IMR-90 (cell line): Measurements from ENCODE around the gene SDC3. TPM values are rescaled to one million over a fixed set of nuclear protein-coding genes. Genes with fewer than 3 reads are reported as not detected.

ENCODE experiments used
- ATAC-seq: fragments of 200-7000 bp; cut with Tn5 transposase; 2 replicates; pipeline ENCODE4 v1.9.1; 2020; ENCODE audit warnings: low read depth, mild to moderate bottlenecking, moderate library complexity
- BruUV-seq: library from RNA; stranded (reverse); fragments of 400-500 nt; replicated peaks from 2 replicates; lab custom pipeline; 2021; lab: Mats Ljungman, UMichigan
- CTCF ChIA-PET: fragments of 300-600 bp; formaldehyde crosslinking; extraction: SDS; loops from one replicate; lab custom pipeline; 2021; ENCODE audit warnings: antibody characterized with exemption; lab: Yijun Ruan, JAX
- POLR2A ChIA-PET: fragments of 300-600 bp; sonication (Branson Sonifier 250); formaldehyde crosslinking; loops from one replicate; lab custom pipeline; 2022; ENCODE audit warnings: antibody characterized with exemption; ENCODE audit not compliant: unreplicated experiment; lab: Charles Lee
- DNase-seq: peaks from one replicate; pipeline ENCODE4 v3.0.0; 2013
- H2AFZ ChIP-seq: replicated peaks from 2 replicates; pipeline ENCODE3; 2013; ENCODE audit warnings: low read length, mild to moderate bottlenecking; ENCODE audit not compliant: poor library complexity
- H2AK5ac ChIP-seq: 2 replicates; pipeline ENCODE4 v1.6.1; 2013; ENCODE audit warnings: low read depth, low read length, inconsistent platforms
- H2AK9ac ChIP-seq: replicated peaks from 2 replicates; pipeline ENCODE3; 2013; ENCODE audit warnings: mild to moderate bottlenecking, low read depth, low read length, moderate library complexity; ENCODE audit not compliant: poor library complexity
- H2BK120ac ChIP-seq: 2 replicates; pipeline ENCODE4 v1.6.1; 2013; ENCODE audit warnings: low read depth, low read length, inconsistent platforms
- H2BK15ac ChIP-seq: 3 replicates; pipeline ENCODE4 v1.6.1; 2013; ENCODE audit warnings: low read depth, low read length, inconsistent platforms
- H2BK20ac ChIP-seq: 2 replicates; pipeline ENCODE4 v1.6.1; 2013; ENCODE audit warnings: low read depth, mild to moderate bottlenecking, inconsistent platforms, low read length, moderate library complexity
- H2BK5ac ChIP-seq: 2 replicates; pipeline ENCODE4 v1.6.1; 2013; ENCODE audit warnings: mild to moderate bottlenecking, low read depth, low read length, inconsistent platforms; ENCODE audit not compliant: poor library complexity, severe bottlenecking
- H3K14ac ChIP-seq: replicated peaks from 2 replicates; pipeline ENCODE4 v1.6.1; 2013; ENCODE audit warnings: low read depth, low read length, inconsistent platforms
- H3K18ac ChIP-seq: 2 replicates; pipeline ENCODE4 v1.6.1; 2013; ENCODE audit warnings: low read depth, low read length, control low read depth
- H3K23ac ChIP-seq: 2 replicates; pipeline ENCODE4 v1.6.1; 2013; ENCODE audit warnings: low read depth, low read length, inconsistent platforms
- H3K27ac ChIP-seq: 2 replicates; pipeline ENCODE4 v1.5.1; 2013; ENCODE audit warnings: mild to moderate bottlenecking, control low read depth, low read length; ENCODE audit not compliant: insufficient read depth
- H3K27me3 ChIP-seq: 2 replicates; pipeline ENCODE4 v1.6.1; 2013; ENCODE audit warnings: low read length; ENCODE audit not compliant: control insufficient read depth, insufficient read depth
- H3K36me3 ChIP-seq: 2 replicates; pipeline ENCODE4 v1.6.1; 2013; ENCODE audit warnings: low read length, mixed read lengths; ENCODE audit not compliant: control insufficient read depth, insufficient read depth
- H3K4ac ChIP-seq: 2 replicates; pipeline ENCODE4 v1.6.1; 2013; ENCODE audit warnings: low read depth, low read length, inconsistent platforms
- H3K4me1 ChIP-seq: 2 replicates; pipeline ENCODE4 v1.6.1; 2013; ENCODE audit warnings: low read length, mixed read lengths; ENCODE audit not compliant: control insufficient read depth, insufficient read depth
- H3K4me2 ChIP-seq: 2 replicates; pipeline ENCODE4 v1.6.1; 2013; ENCODE audit warnings: low read depth, mild to moderate bottlenecking, control low read depth, low read length, moderate library complexity
- H3K4me3 ChIP-seq: 2 replicates; pipeline ENCODE4 v1.5.1; 2013; ENCODE audit warnings: low read depth, mild to moderate bottlenecking, control low read depth, low read length, moderate library complexity; ENCODE audit not compliant: insufficient read depth
- H3K56ac ChIP-seq: 2 replicates; pipeline ENCODE4 v1.6.1; 2013; ENCODE audit warnings: low read length, inconsistent platforms; ENCODE audit not compliant: insufficient read depth; ENCODE audit errors: extremely low read depth
- H3K79me1 ChIP-seq, 2 experiments: 2 replicates each; pipeline ENCODE4 v1.6.1; 2013; ENCODE audit warnings: low read length in 2 of 2, inconsistent platforms in 1 of 2, low read depth in 1 of 2
- H3K9ac ChIP-seq: 2 replicates; pipeline ENCODE4 v1.6.1; 2013; ENCODE audit warnings: low read depth, low read length, control low read depth
- H3K9me1 ChIP-seq: 2 replicates; pipeline ENCODE4 v1.6.1; 2013; ENCODE audit warnings: low read length, inconsistent platforms; ENCODE audit not compliant: insufficient read depth
- H3K9me3 ChIP-seq: 2 replicates; pipeline ENCODE4 v1.6.1; 2013; ENCODE audit warnings: low read length; ENCODE audit not compliant: control insufficient read depth, insufficient read depth
- H4K20me1 ChIP-seq: 2 replicates; pipeline ENCODE4 v1.6.1; 2013; ENCODE audit warnings: low read length, inconsistent platforms; ENCODE audit not compliant: insufficient read depth
- H4K5ac ChIP-seq: 2 replicates; pipeline ENCODE4 v1.6.1; 2013; ENCODE audit warnings: mild to moderate bottlenecking, low read depth, low read length, control low read depth
- H4K8ac ChIP-seq, 2 experiments: 2 replicates each; pipeline ENCODE4 v1.6.1; 2013; ENCODE audit warnings: low read depth in 2 of 2, low read length in 2 of 2, control low read depth in 1 of 2, inconsistent platforms in 1 of 2
- H4K91ac ChIP-seq: 2 replicates; pipeline ENCODE4 v1.6.1; 2013; ENCODE audit warnings: low read depth, low read length, inconsistent platforms; ENCODE audit not compliant: insufficient read depth
- CEBPB ChIP-seq: IDR thresholded peaks from 2 replicates; pipeline ENCODE4 v1.6.1; 2012; ENCODE audit warnings: low read depth, low read length, improper control_type of control experiment
- CHD1 ChIP-seq: IDR thresholded peaks from 2 replicates; pipeline ENCODE4 v1.6.1; 2012; ENCODE audit warnings: low read depth, low read length, improper control_type of control experiment
- MAFK ChIP-seq: IDR thresholded peaks from 2 replicates; pipeline ENCODE4 v1.6.1; 2012; ENCODE audit warnings: low read depth, low read length, improper control_type of control experiment
- MAZ ChIP-seq: IDR thresholded peaks from 2 replicates; pipeline ENCODE4 v1.6.1; 2012; ENCODE audit warnings: low read depth, mild to moderate bottlenecking, low read length, improper control_type of control experiment, moderate library complexity, borderline replicate concordance
- MXI1 ChIP-seq: IDR thresholded peaks from 2 replicates; pipeline ENCODE4 v1.6.1; 2012; ENCODE audit warnings: low read depth, mild to moderate bottlenecking, low read length, moderate library complexity, borderline replicate concordance
- NFE2L2 ChIP-seq: fragments of 150-350 bp; IDR thresholded peaks from 2 replicates; pipeline ENCODE4 v1.6.1; 2016; ENCODE audit warnings: low read depth, mild to moderate bottlenecking, low read length
- POLR2A ChIP-seq: IDR thresholded peaks from 2 replicates; pipeline ENCODE4 v1.6.1; 2012; ENCODE audit warnings: mild to moderate bottlenecking, low read depth, low read length
- RFX5 ChIP-seq: IDR thresholded peaks from 2 replicates; pipeline ENCODE4 v1.8.0; 2012; ENCODE audit warnings: low read depth, mild to moderate bottlenecking, low read length, moderate library complexity
- SMC3 ChIP-seq: fragments of 150-350 bp; IDR thresholded peaks from 2 replicates; pipeline ENCODE4 v1.6.1; 2016; ENCODE audit warnings: low read depth, mild to moderate bottlenecking, antibody characterized with exemption, low read length, moderate library complexity
- WGBS, 2 experiments: methylation state at CpG; one replicate each; pipeline versions ENCODE4 v1.1.5 to v1.1.7; 2013; ENCODE audit warnings: missing lambda C conversion rate in 2 of 2; ENCODE audit not compliant: insufficient read length in 1 of 2; ENCODE audit errors: extremely low coverage in 2 of 2; 5-methylcytosine and 5-hydroxymethylcytosine counted together
- dilution Hi-C: fragments of 300-500 bp; cut with HindIII; formaldehyde crosslinking; loops from one replicate; pipeline ENCODE4 v1.14.3; 2018; ENCODE audit warnings: low sequenced_read_pairs; ENCODE audit not compliant: unreplicated experiment
- in situ Hi-C: fragments of 300-500 bp; cut with MboI; formaldehyde crosslinking; loops from 3 replicates; pipeline ENCODE4 v1.14.3; 2019; ENCODE audit warnings: low sequenced_read_pairs, inconsistent platforms, mixed read lengths
- intact Hi-C: fragments of 100-400 bp; cut with micrococcal nuclease; formaldehyde crosslinking; loops from 2 replicates; pipeline ENCODE4 v1.10.0; 2022
- polyA plus RNA-seq, 3 experiments: library from polyadenylated mRNA; depleted of rRNA; stranded (reverse); fragments of >200 nt; gene quantifications; 2 replicates each; pipeline ENCODE4 v1.2.3, GENCODE V29; 2012; ENCODE audit warnings: low replicate concordance in 1 of 3
- total RNA-seq: library from RNA; depleted of rRNA; stranded (reverse); fragments of >200 nt; gene quantifications from 2 replicates; pipeline ENCODE4 v1.2.3, GENCODE V29; 2012
- TF ChIP-seq, protein P1 (sequence below): fragments of 150-350 bp; IDR thresholded peaks from 2 replicates; pipeline ENCODE4 v1.6.1; 2017; ENCODE audit warnings: mild to moderate bottlenecking, antibody characterized with exemption, low read length, low read depth
- TF ChIP-seq, protein P2 (sequence below): conservative IDR thresholded peaks from 2 replicates; pipeline ENCODE4 v1.5.1; 2012; ENCODE audit warnings: mild to moderate bottlenecking, low read depth, low read length, improper control_type of control experiment

The SDC3 gene
- total and polyA plus RNA-seq, 2 of the 4 experiments (the other 2 are of a cell fraction): 13.1 to 71.5 TPM

DNA sequence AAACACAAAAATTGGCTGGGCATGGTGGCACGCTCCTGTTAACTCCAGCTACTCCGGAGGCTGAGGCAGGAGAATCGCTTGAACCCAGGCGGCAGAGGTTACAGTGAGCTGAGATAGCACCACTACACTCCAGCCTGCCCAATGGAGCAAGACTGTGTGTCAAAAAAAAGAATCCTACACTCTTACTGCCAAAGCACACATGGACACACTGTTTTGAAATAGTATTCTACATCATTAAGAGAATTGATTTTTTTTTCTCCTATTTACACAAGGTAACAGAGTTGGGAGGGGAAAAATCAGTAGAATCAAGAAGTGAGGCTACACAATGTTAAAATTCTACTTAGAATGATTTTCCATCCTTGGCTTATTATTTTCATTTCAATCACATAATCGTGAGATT lies 42.1 kb upstream of the SDC3 start:
- DNase-seq: no peak
- no TSS peak for BruUV-seq
- no peak overlapping the region for H3K4ac ChIP-seq

More for the DNA sequence above, 42.1 kb upstream of the SDC3 start:
- in situ Hi-C loops: no loop called here
- Histone ChIP-seq H3K4me2 (no peak overlapping the region), H2BK15ac (no peak overlapping the region), H3K27ac (no peak overlapping the region), H3K9me1 (peaks cover 11% of the 10 kb centered on the region), H3K4me3 (no peak overlapping the region), H4K20me1 (peaks cover 13% of the 10 kb centered on the region), H4K8ac (no peak overlapping the region), H3K4me1 (peaks cover 1% of the 10 kb centered on the region; the same call in 1 of the 2 replicates), H2BK120ac (no peak overlapping the region), H3K9me3 (no peaks in the 10 kb centered on the region), H3K23ac (no peak overlapping the region), H4K91ac (no peak overlapping the region), H2AK9ac (no peak overlapping the region), H2AFZ (no peak overlapping the region), H3K14ac (no peak overlapping the region), H3K56ac (no peak overlapping the region), H2BK5ac (no peak overlapping the region), H4K5ac (no peak overlapping the region), H2AK5ac (no peak overlapping the region), H3K79me1 (peaks cover 36 to 55% of the 10 kb centered on the region in 2 experiments), H3K36me3 (peaks cover 48% of the 10 kb centered on the region), H3K18ac (no peak overlapping the region), H3K27me3 (no peaks in the 10 kb centered on the region), H2BK20ac (no peak overlapping the region), H3K9ac (no peak overlapping the region)
- TF ChIP-seq SMC3: no peak
- TF ChIP-seq MAZ: no peak
- TF ChIP-seq, protein P1, sequence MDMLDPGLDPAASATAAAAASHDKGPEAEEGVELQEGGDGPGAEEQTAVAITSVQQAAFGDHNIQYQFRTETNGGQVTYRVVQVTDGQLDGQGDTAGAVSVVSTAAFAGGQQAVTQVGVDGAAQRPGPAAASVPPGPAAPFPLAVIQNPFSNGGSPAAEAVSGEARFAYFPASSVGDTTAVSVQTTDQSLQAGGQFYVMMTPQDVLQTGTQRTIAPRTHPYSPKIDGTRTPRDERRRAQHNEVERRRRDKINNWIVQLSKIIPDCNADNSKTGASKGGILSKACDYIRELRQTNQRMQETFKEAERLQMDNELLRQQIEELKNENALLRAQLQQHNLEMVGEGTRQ: no peak
- no peak for TF ChIP-seq CHD1
- TF ChIP-seq RFX5: no peak
- TF ChIP-seq MAFK: no peak
- no peak for TF ChIP-seq POLR2A
- TF ChIP-seq NFE2L2: no peak
- no peak for TF ChIP-seq MXI1
- no peak for TF ChIP-seq CEBPB
- TF ChIP-seq, protein P2, sequence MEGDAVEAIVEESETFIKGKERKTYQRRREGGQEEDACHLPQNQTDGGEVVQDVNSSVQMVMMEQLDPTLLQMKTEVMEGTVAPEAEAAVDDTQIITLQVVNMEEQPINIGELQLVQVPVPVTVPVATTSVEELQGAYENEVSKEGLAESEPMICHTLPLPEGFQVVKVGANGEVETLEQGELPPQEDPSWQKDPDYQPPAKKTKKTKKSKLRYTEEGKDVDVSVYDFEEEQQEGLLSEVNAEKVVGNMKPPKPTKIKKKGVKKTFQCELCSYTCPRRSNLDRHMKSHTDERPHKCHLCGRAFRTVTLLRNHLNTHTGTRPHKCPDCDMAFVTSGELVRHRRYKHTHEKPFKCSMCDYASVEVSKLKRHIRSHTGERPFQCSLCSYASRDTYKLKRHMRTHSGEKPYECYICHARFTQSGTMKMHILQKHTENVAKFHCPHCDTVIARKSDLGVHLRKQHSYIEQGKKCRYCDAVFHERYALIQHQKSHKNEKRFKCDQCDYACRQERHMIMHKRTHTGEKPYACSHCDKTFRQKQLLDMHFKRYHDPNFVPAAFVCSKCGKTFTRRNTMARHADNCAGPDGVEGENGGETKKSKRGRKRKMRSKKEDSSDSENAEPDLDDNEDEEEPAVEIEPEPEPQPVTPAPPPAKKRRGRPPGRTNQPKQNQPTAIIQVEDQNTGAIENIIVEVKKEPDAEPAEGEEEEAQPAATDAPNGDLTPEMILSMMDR: no peak
- intact Hi-C loops: loop anchor here (10.0 kb wide), 1 partner anchor 204 kb away; no protein-coding TSS in a partner anchor
- WGBS, 2 experiments: no CpG with 5 or more reads among the region's 5 CpGs
- ChIA-PET CTCF (interaction anchor here (0.7 kb wide), 2 partner anchors 171 to 205 kb away, joined by 3 read pairs; no protein-coding TSS in a partner anchor), POLR2A (no interaction called here)
- dilution Hi-C loops: no loop called here
- ATAC-seq: no peak
